Activated CD8-positive, alpha-beta T cell treated with anti-CD3 and anti-CD28 coated beads for 36 hours (primary cell): ENCODE results near the gene CFAP57. TPM values are rescaled to one million over a fixed set of nuclear protein-coding genes. Genes with fewer than 3 reads are reported as not detected.

Experiments used
- ATAC-seq: fragments of 200-7000 bp; cut with Tn5 transposase; one replicate; pipeline ENCODE4 v1.10.0; 2021; ENCODE audit warnings: mild to moderate bottlenecking, moderate library complexity
- CTCF ChIA-PET: fragments of 350-600 bp; sonication (Branson Sonifier 250); formaldehyde crosslinking; loops from one replicate; lab custom pipeline; 2021; ENCODE audit warnings: antibody characterized with exemption; lab: Charles Lee
- POLR2A ChIA-PET: fragments of 350-600 bp; sonication (Branson Sonifier 250); formaldehyde crosslinking; loops from one replicate; lab custom pipeline; 2021; ENCODE audit warnings: antibody characterized with exemption; lab: Charles Lee
- DNase-seq: peaks from one replicate; pipeline ENCODE4 v3.0.0-alpha.2; 2020
- H3K27ac Mint-ChIP-seq: one replicate; pipeline ENCODE4 v1.8.0; 2021; ENCODE audit warnings: mild to moderate bottlenecking, mixed read lengths
- H3K27me3 Mint-ChIP-seq: one replicate; pipeline ENCODE4 v1.8.0; 2021; ENCODE audit warnings: mixed read lengths
- H3K36me3 Mint-ChIP-seq: one replicate; pipeline ENCODE4 v1.8.0; 2021; ENCODE audit warnings: low read depth, mixed read lengths
- H3K4me1 Mint-ChIP-seq: one replicate; pipeline ENCODE4 v1.8.0; 2021; ENCODE audit warnings: low read depth, mixed read lengths
- H3K4me3 Mint-ChIP-seq: one replicate; pipeline ENCODE4 v1.8.0; 2021; ENCODE audit warnings: mild to moderate bottlenecking, moderate library complexity, mixed read lengths
- H3K9me3 Mint-ChIP-seq: one replicate; pipeline ENCODE4 v1.8.0; 2021; ENCODE audit warnings: mixed read lengths
- CTCF ChIP-seq: fragments of 200-600 bp; IDR thresholded peaks from one replicate; pipeline ENCODE4 v1.8.0; 2022; ENCODE audit warnings: antibody characterized with exemption, mild to moderate bottlenecking
- intact Hi-C: fragments of 100-400 bp; cut with micrococcal nuclease; formaldehyde crosslinking; loops from one replicate; pipeline ENCODE4 v1.10.0; 2022
- total RNA-seq, 2 experiments: library from RNA; stranded (reverse); gene quantifications; one replicate each; pipeline ENCODE4 v1.2.3, GENCODE V29; 2021

Gene CFAP57
- total RNA-seq, 2 experiments from 2014 or later: 0.18 to 0.23 TPM

GRCh38 chr1:43277116-43277876 lies 105.2 kb downstream of the CFAP57 start:
- TF ChIP-seq CTCF: no peak
- no peak overlapping the region for H3K27ac Mint-ChIP-seq
- H3K9me3 Mint-ChIP-seq: peaks cover 5% of the 10 kb centered on the region
- ATAC-seq (no peak), DNase-seq (no peak)
- no peak overlapping the region for H3K4me3 Mint-ChIP-seq
- POLR2A ChIA-PET: no interaction called here
- H3K27me3 Mint-ChIP-seq: peaks cover 1% of the 10 kb centered on the region
- H3K4me1 Mint-ChIP-seq: peaks cover 11% of the 10 kb centered on the region
- CTCF ChIA-PET: no interaction called here
- peaks cover 5% of the 10 kb centered on the region for H3K36me3 Mint-ChIP-seq
- intact Hi-C loops: no loop called here

- no peak for TF ChIP-seq CTCF
- Mint-ChIP-seq H3K27ac (no peak overlapping the region), H3K4me3 (no peak overlapping the region), H3K27me3 (peaks cover 1% of the 10 kb centered on the region), H3K9me3 (peaks cover 5% of the 10 kb centered on the region), H3K36me3 (peaks cover 5% of the 10 kb centered on the region), H3K4me1 (peaks cover 10% of the 10 kb centered on the region)
- POLR2A ChIA-PET: no interaction called here
- no peak for ATAC-seq
- CTCF ChIA-PET: interaction anchor here (1.1 kb wide), 1 partner anchor 51 kb away, joined by 3 read pairs; no protein-coding TSS in a partner anchor
- no peak for DNase-seq
- intact Hi-C loops: no loop called here
Measured at GRCh38 chr1:43279161-43279560, 107.0 kb downstream of the CFAP57 start.

GRCh38 chr1:43279666-43280065 lies 107.5 kb downstream of the CFAP57 start:
- DNase-seq: no peak
- H3K36me3 Mint-ChIP-seq: peaks cover 2% of the 10 kb centered on the region
- intact Hi-C loops: no loop called here
- TF ChIP-seq CTCF: no peak
- ChIA-PET CTCF (interaction anchor here (1.1 kb wide), 1 partner anchor 51 kb away, joined by 3 read pairs; no protein-coding TSS in a partner anchor), POLR2A (no interaction called here)
- H3K9me3 Mint-ChIP-seq: peaks cover 3% of the 10 kb centered on the region
- peaks cover 5% of the 10 kb centered on the region for H3K4me1 Mint-ChIP-seq
- H3K27ac Mint-ChIP-seq: no peak overlapping the region
- peaks cover 1% of the 10 kb centered on the region for H3K27me3 Mint-ChIP-seq
- no peak for ATAC-seq
- no peak overlapping the region for H3K4me3 Mint-ChIP-seq

GRCh38 chr1:43280692-43281091 lies 108.6 kb downstream of the CFAP57 start:
- Mint-ChIP-seq H3K9me3 (no peaks in the 10 kb centered on the region), H3K27ac (no peak overlapping the region), H3K27me3 (peaks cover 1% of the 10 kb centered on the region), H3K4me1 (no peaks in the 10 kb centered on the region), H3K4me3 (no peak overlapping the region), H3K36me3 (no peaks in the 10 kb centered on the region)
- ChIA-PET POLR2A (no interaction called here), CTCF (no interaction called here)
- intact Hi-C loops: no loop called here
- TF ChIP-seq CTCF: no peak
- ATAC-seq: no peak
- no peak for DNase-seq
